GM10248 (cell line): Measurements from ENCODE around the gene EPM2A.

Source experiments
- CTCF ChIA-PET: fragments of 300-600 bp; sonication (Branson Sonifier 250); formaldehyde crosslinking; extraction: SDS; loops from one replicate; lab custom pipeline; 2021; ENCODE audit warnings: antibody characterized with exemption; lab: Yijun Ruan, JAX
- POLR2A ChIA-PET: fragments of 350-650 bp; sonication (Branson Sonifier 250); formaldehyde crosslinking; extraction: SDS; loops from one replicate; lab custom pipeline; 2020; ENCODE audit warnings: antibody characterized with exemption; lab: Yijun Ruan, JAX
- DNase-seq: peaks from one replicate; pipeline ENCODE4 v3.0.0; 2012; ENCODE audit errors: extremely low spot score
- CTCF ChIP-seq: IDR thresholded peaks from 2 replicates; pipeline ENCODE4 v1.5.1; 2012; ENCODE audit warnings: mild to moderate bottlenecking, low read depth; ENCODE audit errors: extremely low read depth, missing control alignments, control extremely low read depth

EPM2A gene

GRCh38 chr6:145681965-145682364 lies 53.4 kb downstream of the EPM2A start:
- ChIA-PET POLR2A (no interaction called here), CTCF (no interaction called here)
- no peak for TF ChIP-seq CTCF
- DNase-seq: no peak

- no peak for DNase-seq
- no peak for TF ChIP-seq CTCF
- POLR2A ChIA-PET: no interaction called here
- CTCF ChIA-PET: interaction anchor here (1.7 kb wide), 1 partner anchor 40 kb away, joined by 7 read pairs; no protein-coding TSS in a partner anchor
Observed at GRCh38 chr6:145673504-145673903, 61.8 kb downstream of the EPM2A start.

- no peak for TF ChIP-seq CTCF
- CTCF ChIA-PET: interaction anchor here (1.0 to 2.2 kb wide), 2 partner anchors 30 to 36 kb away, joined by 3 to 5 read pairs; no protein-coding TSS in a partner anchor
- no peak for DNase-seq
- POLR2A ChIA-PET: no interaction called here
Observed at GRCh38 chr6:145670311-145670710, 65.0 kb downstream of the EPM2A start.

- DNase-seq: no peak
- TF ChIP-seq CTCF: no peak
- POLR2A ChIA-PET: no interaction called here
- CTCF ChIA-PET: interaction anchor here (0.9 to 1.3 kb wide), 2 partner anchors 33 to 36 kb away, joined by 3 read pairs; no protein-coding TSS in a partner anchor
Observed at GRCh38 chr6:145669627-145670034, 65.7 kb downstream of the EPM2A start.

- TF ChIP-seq CTCF: no peak
- ChIA-PET POLR2A (no interaction called here), CTCF (interaction anchor here (0.9 to 1.3 kb wide), 2 partner anchors 34 to 35 kb away, joined by 3 read pairs; no protein-coding TSS in a partner anchor)
Observed at GRCh38 chr6:145668844-145669243, 66.5 kb downstream of the EPM2A start.

GRCh38 chr6:145660676-145661075 lies 74.6 kb downstream of the EPM2A start:
- ChIA-PET CTCF (interaction anchor here (1.8 to 3.3 kb wide), 3 partner anchors 9 to 27 kb away, joined by 6 to 14 read pairs (median 11); no protein-coding TSS in a partner anchor), POLR2A (no interaction called here)
- no peak for TF ChIP-seq CTCF
- DNase-seq: no peak

More at GRCh38 chr6:145668844-145669243, 66.5 kb downstream of the EPM2A start:
- no peak for DNase-seq
